HG02759 (cell line): ENCODE measurements around the gene PLCB4.
A peak's percentile ranks its signal among the peaks of the same experiment; 100 is the strongest.

Experiments
- ATAC-seq: cut with Tn5 transposase; IDR thresholded peaks from one replicate; pipeline ENCODE4 v1.9.1; 2021; ENCODE audit warnings: mild to moderate bottlenecking, moderate library complexity; ENCODE audit not compliant: unreplicated experiment

PLCB4 gene

GRCh38 chr20:9417665-9418064 lies 348.8 kb downstream of the PLCB4 start:
- no peak for ATAC-seq

GRCh38 chr20:9422321-9423057 lies 353.6 kb downstream of the PLCB4 start:
- ATAC-seq, result no peak

DNA sequence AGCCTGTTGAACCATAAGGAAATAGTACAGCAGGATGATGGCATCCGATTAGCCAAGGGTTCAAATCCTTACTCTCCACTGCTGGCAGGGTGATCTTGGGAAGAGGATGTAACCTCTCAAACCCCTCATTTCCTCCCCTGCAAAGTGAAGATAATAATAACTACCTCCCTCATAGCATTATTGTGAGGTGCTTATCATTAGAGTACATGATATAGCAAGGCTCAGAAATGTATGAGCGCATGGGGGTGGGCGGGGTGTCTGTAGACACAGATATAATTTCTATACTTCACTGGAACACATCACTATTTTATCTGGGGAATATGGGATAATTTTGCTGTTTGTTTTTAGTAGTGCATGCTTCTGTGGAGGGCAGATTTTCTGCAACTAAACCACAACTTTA lies 355.7 kb downstream of the PLCB4 start:
- no peak for ATAC-seq

DNA sequence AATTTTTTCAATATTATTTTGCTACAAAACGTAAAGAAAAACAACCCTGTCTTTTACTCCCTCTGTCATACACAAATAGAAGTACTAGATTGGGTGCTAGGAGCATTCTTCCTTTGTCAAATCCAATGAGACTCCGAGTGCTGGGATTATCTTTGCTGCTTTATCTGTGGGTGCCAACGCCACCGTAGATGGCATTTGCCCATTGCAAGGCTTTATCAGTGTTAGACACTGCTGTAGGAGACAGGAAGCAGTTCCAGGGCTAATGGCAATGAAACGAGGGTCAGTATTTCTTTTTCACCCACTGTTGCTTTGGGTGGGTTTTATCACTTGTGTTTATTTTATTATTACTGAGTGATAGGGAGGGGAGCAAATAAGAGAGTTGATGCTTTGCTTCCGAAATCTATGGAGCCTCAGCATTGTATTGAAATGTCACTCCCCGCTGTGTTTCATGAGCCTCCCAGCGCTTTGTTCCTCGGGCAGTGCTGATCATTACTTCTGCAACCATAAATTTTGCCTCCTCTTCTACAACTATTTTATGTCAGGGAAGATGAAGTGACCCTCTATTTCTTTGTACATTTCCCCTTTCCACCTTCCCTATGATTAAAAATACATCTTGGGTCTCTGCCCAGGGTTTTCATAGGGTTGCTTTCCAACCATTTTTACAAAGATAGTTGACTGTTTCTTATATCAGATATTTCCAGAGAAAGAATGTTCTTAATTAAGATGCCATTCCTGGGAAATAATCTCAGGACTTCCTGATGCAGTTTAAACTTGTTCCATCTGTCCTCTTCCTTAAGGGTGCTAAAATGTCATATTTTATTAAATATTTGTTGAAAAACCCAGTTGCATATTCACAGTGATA lies 358.8 kb downstream of the PLCB4 start:
- ATAC-seq, result no peak

- no peak for ATAC-seq
These were observed 359.4 kb downstream of the PLCB4 start for GRCh38 chr20:9428292-9428607.

GRCh38 chr20:9439806-9440205 lies 370.9 kb downstream of the PLCB4 start:
- ATAC-seq, result no peak

- no peak for ATAC-seq
These were observed 372.0 kb downstream of the PLCB4 start for GRCh38 chr20:9440892-9441291.

- ATAC-seq, result peak; percentile 83
These were observed 373.1 kb downstream of the PLCB4 start for GRCh38 chr20:9441948-9442347.

GRCh38 chr20:9442858-9443257 lies 374.0 kb downstream of the PLCB4 start:
- ATAC-seq, result peak; percentile 71

- ATAC-seq, result no peak
These were observed 376.0 kb downstream of the PLCB4 start for GRCh38 chr20:9444921-9445320.

DNA sequence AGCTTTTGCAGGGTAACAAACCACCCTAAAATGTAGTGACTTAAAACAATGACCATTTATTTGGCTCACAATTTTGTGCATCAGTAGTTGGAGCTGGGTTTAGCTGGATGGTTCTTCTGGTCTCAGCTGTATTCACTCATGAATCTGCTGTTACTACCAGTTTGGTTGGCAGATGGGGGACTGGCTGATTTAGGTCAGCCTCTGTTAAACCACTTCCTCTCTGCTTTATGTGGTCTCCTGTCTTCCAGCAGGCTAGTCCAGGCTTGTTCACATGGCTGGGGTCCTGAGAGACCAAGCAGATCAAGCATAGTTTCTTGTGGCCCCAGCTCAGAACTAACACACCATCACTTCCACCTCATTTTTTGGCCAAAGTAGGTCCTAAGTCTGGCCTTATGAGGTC lies 378.3 kb downstream of the PLCB4 start:
- ATAC-seq, result no peak

DNA sequence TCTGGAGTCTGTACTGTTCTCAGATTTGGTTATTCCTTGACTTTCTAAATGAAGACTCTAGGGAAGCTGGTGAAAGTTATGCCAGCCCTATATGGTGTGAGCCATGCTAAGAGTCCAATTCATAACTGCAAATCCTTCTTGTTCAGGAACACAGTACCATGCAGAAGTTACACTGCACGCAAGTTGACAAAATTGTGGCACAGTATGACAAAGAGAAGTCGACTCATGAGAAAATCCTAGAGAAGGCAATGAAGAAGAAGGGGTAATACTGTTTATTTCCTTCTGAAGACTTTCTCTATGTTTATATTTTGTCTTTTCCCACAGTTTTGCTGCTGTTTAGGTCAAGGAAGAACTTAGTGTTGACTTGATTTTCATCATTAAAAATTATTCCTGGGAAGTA lies 384.3 kb downstream of the PLCB4 start:
- ATAC-seq, result no peak

GRCh38 chr20:9454791-9455190 lies 385.9 kb downstream of the PLCB4 start:
- no peak for ATAC-seq

GRCh38 chr20:9457136-9457535 lies 388.2 kb downstream of the PLCB4 start:
- peak; percentile 48 for ATAC-seq

DNA sequence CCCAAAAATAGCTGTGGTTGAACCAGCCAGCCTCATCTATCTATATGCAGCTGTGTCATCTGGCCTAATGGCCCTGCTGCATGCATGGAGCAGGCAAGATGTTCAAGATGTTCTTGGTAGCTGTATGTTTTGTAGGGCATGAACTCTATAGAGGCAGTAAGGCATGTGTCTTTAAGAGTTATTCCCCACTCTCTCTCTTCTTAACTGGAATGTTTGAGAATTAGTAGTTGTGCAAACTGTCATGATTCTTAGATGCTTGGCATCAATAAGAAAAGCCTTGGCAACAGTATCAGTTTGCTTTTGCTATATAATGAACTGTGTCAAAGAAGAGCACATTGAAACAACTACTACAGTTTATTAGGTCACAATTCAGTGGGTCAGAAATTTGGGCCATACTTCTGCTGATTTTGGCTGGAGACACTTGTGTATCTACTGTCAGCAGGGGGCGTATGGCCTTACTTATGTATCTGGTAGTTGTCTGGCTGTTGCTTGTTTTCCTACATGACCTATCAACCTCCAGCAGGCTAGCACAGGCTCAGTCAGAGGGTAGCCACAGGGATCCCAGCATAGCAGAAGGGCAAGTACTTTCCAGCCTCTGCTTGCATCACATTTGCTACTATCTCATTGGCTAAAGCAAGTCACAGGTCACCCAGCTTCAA lies 389.4 kb downstream of the PLCB4 start:
- peak; percentile 62 for ATAC-seq

- no peak for ATAC-seq
These were observed 391.6 kb downstream of the PLCB4 start for GRCh38 chr20:9460518-9460917.

- no peak for ATAC-seq
These were observed 399.1 kb downstream of the PLCB4 start for GRCh38 chr20:9467995-9468394.

DNA sequence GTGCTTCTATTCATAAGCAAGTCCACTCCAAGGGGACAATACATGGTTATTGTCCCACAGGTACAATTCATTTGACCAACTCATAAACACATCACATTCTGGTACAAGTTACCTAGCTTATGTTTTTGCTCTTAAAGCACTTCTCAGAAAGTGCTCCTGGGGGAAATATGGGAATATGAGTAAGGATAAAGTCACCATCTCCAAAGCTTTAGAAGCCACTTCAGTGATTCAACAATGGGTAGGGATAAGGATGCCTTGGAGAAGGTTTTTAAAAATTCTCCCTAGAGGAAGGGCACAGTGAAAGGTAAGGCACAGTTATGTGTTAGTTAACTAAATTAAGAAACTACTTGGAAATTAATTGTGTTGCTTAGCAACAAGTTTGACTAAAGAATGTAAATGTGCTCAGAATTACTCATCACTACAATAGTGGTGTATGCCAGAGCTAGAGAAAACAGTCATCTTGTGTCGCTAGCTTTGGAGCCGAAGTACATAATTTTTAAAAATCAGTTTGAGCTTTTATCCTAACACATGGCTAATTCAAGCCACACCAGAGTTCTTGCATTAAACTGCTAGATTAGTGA lies 406.0 kb downstream of the PLCB4 start:
- ATAC-seq, result no peak

- no peak for ATAC-seq
These were observed 406.6 kb downstream of the PLCB4 start for GRCh38 chr20:9475456-9475855.

- ATAC-seq, result no peak
These were observed 407.3 kb downstream of the PLCB4 start for GRCh38 chr20:9476174-9476573.

GRCh38 chr20:9476637-9477036 lies 407.8 kb downstream of the PLCB4 start:
- ATAC-seq, result no peak

GRCh38 chr20:9478771-9479170 lies 409.9 kb downstream of the PLCB4 start:
- no peak for ATAC-seq
